Measurements from ENCODE around the gene ZC3H13. TPM values are rescaled to one million over a fixed set of nuclear protein-coding genes. Genes with fewer than 3 reads are reported as not detected.

ZC3H13 gene
- total RNA-seq, 1 donor from 2014 or later, result 62.3 TPM

- Mint-ChIP-seq H3K4me3 (no peak overlapping the region), H3K27ac (no peak overlapping the region), H3K4me1 (ENCODE audit: unreplicated experiment) (no peaks in the 10 kb centered on the region), H3K9me3 (no peaks in the 10 kb centered on the region), H3K36me3 (peaks cover 36% of the 10 kb centered on the region), H3K27me3 (no peaks in the 10 kb centered on the region)
- no peak for DNase-seq (ENCODE audit: extremely low spot score, unreplicated experiment)
- no peak for TF ChIP-seq CTCF (conservative IDR thresholded peaks at IDR 0.05)
These were observed 85.8 kb downstream of the ZC3H13 start for GRCh38 chr13:45966715-45967114.

GRCh38 chr13:45961468-45961867, 91.1 kb downstream of the ZC3H13 start:
- peaks cover 38% of the 10 kb centered on the region for H3K36me3 Mint-ChIP-seq
- H3K27me3 Mint-ChIP-seq, result no peaks in the 10 kb centered on the region
- no peak overlapping the region for H3K4me3 Mint-ChIP-seq
- H3K9me3 Mint-ChIP-seq, result no peaks in the 10 kb centered on the region
- DNase-seq (ENCODE audit: extremely low spot score, unreplicated experiment), result no peak
- H3K4me1 Mint-ChIP-seq (ENCODE audit: unreplicated experiment), result no peaks in the 10 kb centered on the region
- no peak overlapping the region for H3K27ac Mint-ChIP-seq
- TF ChIP-seq CTCF (conservative IDR thresholded peaks at IDR 0.05), result no peak

GRCh38 chr13:45954836-45955800, 97.4 kb downstream of the ZC3H13 start:
- Mint-ChIP-seq H3K4me1 (ENCODE audit: unreplicated experiment) (no peaks in the 10 kb centered on the region), H3K27me3 (no peaks in the 10 kb centered on the region), H3K4me3 (no peak overlapping the region), H3K36me3 (peaks cover 31% of the 10 kb centered on the region), H3K9me3 (no peaks in the 10 kb centered on the region), H3K27ac (no peak overlapping the region)
- no peak for DNase-seq (ENCODE audit: extremely low spot score, unreplicated experiment)
- TF ChIP-seq CTCF (conservative IDR thresholded peaks at IDR 0.05), result no peak

- no peak overlapping the region for H3K4me3 Mint-ChIP-seq
- peak; percentile 47 for TF ChIP-seq CTCF (conservative IDR thresholded peaks at IDR 0.05)
- no peaks in the 10 kb centered on the region for H3K9me3 Mint-ChIP-seq
- no peak for DNase-seq (ENCODE audit: extremely low spot score, unreplicated experiment)
- peaks cover 26% of the 10 kb centered on the region for H3K36me3 Mint-ChIP-seq
- H3K27me3 Mint-ChIP-seq, result no peaks in the 10 kb centered on the region
- H3K27ac Mint-ChIP-seq, result no peak overlapping the region
- no peaks in the 10 kb centered on the region for H3K4me1 Mint-ChIP-seq (ENCODE audit: unreplicated experiment)
These were observed 99.5 kb downstream of the ZC3H13 start for GRCh38 chr13:45953082-45953481.

- no peak for TF ChIP-seq CTCF (conservative IDR thresholded peaks at IDR 0.05)
- Mint-ChIP-seq H3K4me1 (ENCODE audit: unreplicated experiment) (no peaks in the 10 kb centered on the region), H3K36me3 (peaks cover 16% of the 10 kb centered on the region), H3K9me3 (no peaks in the 10 kb centered on the region), H3K27me3 (no peaks in the 10 kb centered on the region), H3K27ac (no peak overlapping the region), H3K4me3 (no peak overlapping the region)
- no peak for DNase-seq (ENCODE audit: extremely low spot score, unreplicated experiment)
These were observed 100.8 kb downstream of the ZC3H13 start for GRCh38 chr13:45951724-45952123.

Measured in type B pancreatic cell (in vitro differentiated cells).